ENCODE measurements around the gene CCDC141. TPM values are rescaled to one million over a fixed set of nuclear protein-coding genes. Genes with fewer than 3 reads are reported as not detected.

CCDC141 gene
- polyA plus RNA-seq, 10 donors: 32.4 to 94.7 (median 58.5) TPM

DNA sequence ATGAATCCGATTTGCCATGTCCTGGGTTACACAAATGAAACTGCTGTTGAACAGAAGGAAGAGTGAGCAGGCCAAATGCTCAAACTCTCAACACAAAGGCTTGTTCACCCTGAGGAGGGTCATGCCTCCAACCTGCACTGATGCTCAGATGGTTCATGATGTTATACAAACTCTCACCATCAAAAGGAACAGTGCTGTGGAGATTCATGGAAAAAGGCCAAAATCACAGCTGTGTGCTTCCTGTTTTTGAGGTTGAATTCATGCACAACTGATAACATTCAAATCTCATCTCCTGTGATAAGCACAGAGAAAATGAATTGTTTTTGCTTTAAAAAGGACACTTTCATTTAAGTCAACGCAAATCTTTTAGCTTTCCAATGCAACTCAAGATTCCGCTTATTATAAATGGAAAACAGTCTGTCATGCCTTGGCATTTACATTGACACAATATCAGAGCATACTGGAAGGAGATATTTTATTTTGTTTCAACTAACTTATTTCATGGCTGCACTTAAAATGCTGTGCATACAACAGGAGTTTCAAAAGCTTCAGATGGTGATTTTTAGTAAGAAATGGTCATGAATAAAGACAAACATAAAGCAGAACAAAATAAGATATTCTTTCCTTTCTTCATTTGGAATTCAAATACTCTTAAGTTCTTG, 220.5 kb downstream of the CCDC141 start:
- peak in 1 of 3 donors; percentile 48 for DNase-seq

DNA sequence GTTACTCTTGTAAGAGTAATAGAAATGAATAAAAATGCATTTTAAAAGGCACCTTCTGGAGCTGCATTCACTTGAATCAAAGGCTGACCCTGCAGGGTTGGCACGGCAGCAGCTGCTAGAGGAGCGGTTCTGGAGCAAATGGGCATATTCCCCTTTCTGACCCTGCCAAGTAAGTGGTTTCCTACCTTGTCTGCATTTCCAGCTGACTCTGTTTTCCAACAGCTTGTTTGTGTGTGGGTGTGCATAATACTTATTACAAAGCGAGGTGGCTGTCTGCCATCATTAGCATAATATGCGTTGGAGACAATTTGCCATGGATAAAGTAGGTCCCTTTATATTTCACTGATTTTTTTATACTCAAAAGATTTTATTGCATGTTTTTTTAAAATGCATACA, 221.5 kb downstream of the CCDC141 start:
- peak in 1 of 3 donors; percentile 31 for DNase-seq

- DNase-seq: peak in 1 of 3 donors; percentile 44
These were observed 222.0 kb downstream of the CCDC141 start for GRCh38 chr2:178827739-178828485.

- DNase-seq: no peak
These were observed 222.8 kb downstream of the CCDC141 start for GRCh38 chr2:178827111-178827510.

GRCh38 chr2:178825183-178825582, 224.8 kb downstream of the CCDC141 start:
- no peak for DNase-seq

DNA sequence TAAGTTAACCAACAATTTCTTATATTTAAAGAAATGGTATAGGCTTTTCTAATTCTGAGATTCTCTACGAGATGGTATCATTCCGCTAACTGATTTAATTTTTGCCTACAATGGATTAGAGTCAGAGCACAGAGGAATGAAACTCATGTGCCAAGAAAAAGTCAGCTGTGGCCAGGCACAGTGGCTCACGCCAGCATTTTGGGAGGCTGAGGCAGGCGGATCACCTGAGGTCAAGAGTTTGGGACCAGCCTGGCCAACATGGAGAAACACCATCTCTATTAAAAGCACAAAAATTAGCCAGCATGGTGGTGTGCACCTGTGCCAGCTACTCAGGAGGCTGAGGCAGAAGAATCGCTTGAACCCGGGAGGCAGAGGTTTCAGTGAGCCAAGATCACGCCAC, 225.8 kb downstream of the CCDC141 start:
- no peak for DNase-seq

DNA sequence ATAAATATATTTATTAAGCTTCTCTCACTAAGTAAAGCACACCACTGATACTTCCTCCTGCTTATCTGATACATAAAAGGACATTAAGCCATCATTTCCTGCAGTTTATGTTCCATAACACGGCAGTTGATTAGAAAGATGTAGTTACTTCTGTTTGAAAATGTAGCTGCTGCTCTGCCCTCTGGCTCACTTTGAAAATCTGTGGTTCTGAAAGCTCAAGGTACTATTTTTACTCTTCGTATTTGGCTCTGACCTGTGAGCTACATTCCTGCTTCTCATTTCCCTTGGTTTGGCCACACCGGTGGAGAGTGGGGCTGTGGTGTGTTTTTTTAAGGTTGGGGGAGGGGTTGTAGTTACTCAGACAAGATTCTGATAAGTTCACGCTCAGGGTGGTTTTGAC, 229.9 kb downstream of the CCDC141 start:
- DNase-seq: no peak

GRCh38 chr2:178819147-178819875, 230.6 kb downstream of the CCDC141 start:
- no peak for DNase-seq

DNA sequence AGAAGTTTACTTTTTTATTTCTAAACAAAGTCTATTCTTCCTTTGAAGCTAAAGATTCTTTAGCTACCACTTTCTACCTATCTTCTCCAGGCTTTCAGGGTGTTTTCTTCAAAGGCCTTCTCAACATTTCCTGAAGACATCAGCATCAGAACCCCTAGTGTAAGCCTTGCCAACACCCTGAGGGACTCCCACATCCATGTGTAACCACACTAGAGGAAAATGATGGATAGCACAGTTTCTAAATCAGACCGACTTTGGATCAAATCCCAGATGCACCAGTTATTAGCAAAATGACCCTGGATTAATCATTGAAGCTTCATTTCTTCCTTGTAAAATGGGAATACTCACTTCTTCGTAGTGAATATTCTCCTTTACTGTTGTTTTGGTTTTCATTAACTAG, 238.0 kb downstream of the CCDC141 start:
- DNase-seq: no peak

GRCh38 chr2:178811045-178811444, 238.9 kb downstream of the CCDC141 start:
- DNase-seq: no peak

- no peak for DNase-seq
These were observed 239.5 kb downstream of the CCDC141 start for GRCh38 chr2:178810422-178810821.

DNA sequence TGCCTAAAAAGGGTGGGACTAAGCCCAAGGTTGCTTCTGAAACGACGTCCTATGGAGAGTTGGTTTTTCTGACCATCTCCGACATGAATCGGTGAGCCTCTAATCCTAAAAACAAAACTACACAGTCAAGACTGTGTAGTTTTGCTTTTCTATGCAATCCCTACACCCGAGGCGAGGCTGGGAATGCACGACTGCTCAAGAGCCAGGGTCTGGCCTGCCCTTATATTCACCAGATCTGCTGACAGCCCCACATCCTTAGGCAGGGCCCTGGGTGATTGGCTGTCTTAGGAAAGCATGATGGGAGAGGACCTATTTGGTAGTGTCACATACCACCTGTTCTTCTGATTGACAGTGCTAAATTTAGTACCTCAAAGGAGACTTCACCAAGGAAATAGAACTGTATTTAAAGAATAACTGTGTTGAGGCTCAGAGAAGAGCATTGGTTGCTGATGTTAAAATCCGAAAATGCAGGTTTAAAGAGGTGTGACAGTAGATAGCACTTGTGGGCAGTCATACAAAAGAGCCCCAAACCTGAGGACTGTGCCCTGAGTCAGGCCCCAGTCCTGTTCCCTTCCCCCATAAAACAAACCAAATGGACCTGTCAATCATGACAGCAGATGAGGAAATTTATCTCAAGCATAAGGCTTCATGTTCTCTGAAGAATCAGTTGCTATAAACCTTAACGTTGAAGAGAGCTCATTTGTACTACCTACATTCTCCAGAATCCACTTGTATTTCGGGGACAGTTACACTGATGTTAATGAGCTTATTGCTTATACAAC, 242.5 kb downstream of the CCDC141 start, which contains the start of gene TTN:
Gene TTN, minus strand, starts transcription at position 197 of the 782 bp plus-strand sequence. CDS start 2,781 bp downstream, outside the sequence.
- DNase-seq: peak; percentile 37 to 71 (median 53)

DNA sequence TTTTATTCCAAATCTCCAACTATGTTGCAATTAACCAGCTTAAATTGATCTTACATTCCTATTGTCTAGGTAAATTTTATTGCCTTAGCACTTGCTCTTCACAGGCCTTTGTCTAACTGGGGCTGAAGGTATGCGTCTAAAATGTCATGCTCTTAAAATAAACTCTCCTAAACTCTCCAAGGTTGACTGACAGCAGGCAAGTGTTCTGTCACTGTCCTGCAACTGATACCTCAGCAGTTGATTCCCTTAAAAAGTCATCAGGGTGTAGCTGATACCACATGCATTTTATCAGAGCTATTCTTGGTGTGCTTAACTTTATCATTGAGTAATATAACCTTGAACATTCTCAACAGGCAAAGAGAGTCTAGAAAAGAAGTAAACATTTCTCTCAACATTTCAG, 243.4 kb downstream of the CCDC141 start:
- DNase-seq: peak in 1 of 3 donors; percentile 71

- no peak for DNase-seq
These were observed 244.5 kb downstream of the CCDC141 start for GRCh38 chr2:178805457-178805856.

DNA sequence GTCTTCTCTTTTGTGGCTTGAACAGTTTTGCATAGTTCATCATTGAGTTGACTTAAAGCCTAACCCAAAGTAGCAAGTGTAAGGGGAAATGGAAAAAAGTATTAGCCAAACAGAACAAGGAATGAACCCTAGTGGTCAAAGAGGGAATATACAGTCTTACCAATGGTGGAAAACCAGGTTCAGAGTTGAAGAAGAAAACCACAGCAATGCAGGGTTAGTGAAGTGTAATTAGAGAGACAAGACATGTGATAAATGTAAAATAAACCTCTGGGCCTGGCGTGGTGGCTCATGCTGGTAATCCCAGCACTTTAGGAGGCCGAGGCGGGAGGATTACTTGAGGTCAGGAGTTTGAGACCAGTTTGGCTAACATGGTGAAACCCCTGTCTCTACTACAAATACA, 245.1 kb downstream of the CCDC141 start:
- DNase-seq: peak in 1 of 3 donors; percentile 20

GRCh38 chr2:178800510-178800909, 249.4 kb downstream of the CCDC141 start:
- no peak for DNase-seq

- no peak for DNase-seq
These were observed 250.6 kb downstream of the CCDC141 start for GRCh38 chr2:178799305-178799704.

DNA sequence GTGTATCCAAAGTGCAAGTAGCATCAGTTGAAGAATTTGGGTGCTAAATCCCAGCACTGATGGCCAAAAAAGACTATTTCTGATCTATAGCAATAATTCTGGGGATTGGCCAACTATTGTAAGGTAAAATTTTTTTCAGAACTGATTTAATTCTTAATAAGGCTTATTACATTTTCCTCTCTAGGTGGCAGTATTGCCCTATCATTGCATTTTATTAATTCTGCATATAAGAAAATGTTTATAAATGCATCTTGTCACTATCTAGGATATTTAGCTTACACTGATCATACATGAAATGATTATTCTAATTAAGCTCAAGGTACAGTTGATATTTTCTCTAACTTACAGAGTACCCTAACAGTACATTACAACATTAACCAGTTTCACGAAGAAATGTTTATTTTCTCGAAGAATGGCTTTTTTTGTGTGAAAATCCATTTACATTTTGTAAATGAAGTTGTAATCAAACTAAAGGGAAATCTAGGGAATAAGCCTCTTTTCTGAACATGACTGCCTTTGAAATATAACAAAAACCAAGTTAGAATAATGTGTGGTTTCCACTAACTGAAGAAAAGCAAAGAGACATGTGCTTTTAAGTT, 253.8 kb downstream of the CCDC141 start:
- DNase-seq: peak; percentile 31 to 68 (median 58)

GRCh38 chr2:178787934-178788333, 262.0 kb downstream of the CCDC141 start:
- DNase-seq: no peak

GRCh38 chr2:178787155-178787554, 262.8 kb downstream of the CCDC141 start:
- DNase-seq: no peak

- DNase-seq: no peak
These were observed 266.0 kb downstream of the CCDC141 start for GRCh38 chr2:178783889-178784288.
